IMR-90 (cell line): ENCODE measurements around the gene EFS.

Source experiments
- CTCF ChIP-seq: conservative IDR thresholded peaks from 2 replicates; pipeline ENCODE4 v1.5.1; 2012; ENCODE audit warnings: mild to moderate bottlenecking, low read depth, low read length, improper control_type of control experiment
- POLR2A ChIP-seq: IDR thresholded peaks from 2 replicates; pipeline ENCODE4 v1.6.1; 2012; ENCODE audit warnings: mild to moderate bottlenecking, low read depth, low read length
- RFX5 ChIP-seq: IDR thresholded peaks from 2 replicates; pipeline ENCODE4 v1.8.0; 2012; ENCODE audit warnings: low read depth, mild to moderate bottlenecking, low read length, moderate library complexity

GRCh38 chr14:23399136-23399535 is 34.2 kb upstream of the EFS start:
- TF ChIP-seq CTCF (no peak), RFX5 (no peak), POLR2A (no peak)
